Cardiac septum (tissue), 1 donor: Measurements from ENCODE around the gene KCTD21. TPM values are rescaled to one million over a fixed set of nuclear protein-coding genes. Genes with fewer than 3 reads are reported as not detected.

Experiments
- DNase-seq: peaks from one replicate; pipeline ENCODE4 v3.0.0-alpha.2; 2020; ENCODE audit warnings: low spot score
- intact Hi-C: fragments of 100-400 bp; cut with DNase I; formaldehyde crosslinking; loops from one replicate; pipeline ENCODE4 v1.14.0; 2022
- total RNA-seq: library from RNA; stranded (reverse); fragmentation: NEBNext Ultra II Directional; extraction: Animal tissue kit (Norgen Biotek cat#: 25700); gene quantifications from one replicate; pipeline ENCODE4 v1.2.1, GENCODE V29; 2021
- donor health status: DM: no; HTN: no; CAD: no.

KCTD21 gene
- total RNA-seq, 1 donor from 2014 or later: 8.5 TPM

DNA sequence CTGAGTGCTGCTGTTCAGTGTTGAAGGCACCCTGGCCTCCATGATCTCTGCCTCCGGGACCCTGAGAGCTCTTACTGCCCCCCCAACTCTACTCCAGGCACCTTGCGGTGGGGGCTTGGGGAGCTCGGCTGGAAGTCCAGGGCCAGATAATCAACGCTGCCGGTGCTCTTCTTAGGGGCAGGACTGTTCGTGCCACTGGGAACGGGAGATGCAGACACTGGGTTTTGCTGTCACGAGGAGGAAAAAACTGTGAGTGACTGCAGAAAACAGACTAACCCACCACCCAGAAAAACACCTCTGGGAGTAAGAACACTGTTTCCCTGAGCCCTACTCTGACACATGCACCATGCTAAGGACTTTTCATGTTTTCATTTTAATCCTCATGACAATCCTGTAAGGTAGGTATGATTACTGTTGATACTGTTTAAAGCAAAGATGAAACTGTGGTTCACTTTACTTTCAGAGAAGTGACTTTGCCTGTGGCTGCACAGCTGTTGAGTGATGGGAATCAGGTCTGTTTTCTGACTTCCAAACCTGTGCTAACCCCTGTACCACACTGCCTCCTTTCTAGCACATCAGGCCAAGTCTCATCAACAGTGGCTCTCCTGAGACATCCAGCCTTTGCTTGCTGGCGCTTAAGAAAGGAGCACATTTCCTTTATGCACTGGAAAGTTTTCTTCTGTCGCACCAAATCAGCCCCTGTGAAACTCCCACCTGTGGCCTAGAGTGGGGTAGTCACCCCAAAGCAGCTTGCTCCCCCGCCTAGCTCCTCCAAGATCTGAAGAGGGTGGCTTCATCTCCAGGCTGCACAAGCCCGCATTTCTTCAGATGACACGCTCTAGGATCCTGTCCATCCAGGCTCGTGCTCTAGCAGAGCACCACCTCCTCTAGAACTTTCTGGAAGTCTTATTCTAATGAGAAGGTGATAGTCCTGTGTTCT, 32.1 kb upstream of the KCTD21 start:
- DNase-seq: peak; percentile 64
- intact Hi-C loops: no loop called here

DNA sequence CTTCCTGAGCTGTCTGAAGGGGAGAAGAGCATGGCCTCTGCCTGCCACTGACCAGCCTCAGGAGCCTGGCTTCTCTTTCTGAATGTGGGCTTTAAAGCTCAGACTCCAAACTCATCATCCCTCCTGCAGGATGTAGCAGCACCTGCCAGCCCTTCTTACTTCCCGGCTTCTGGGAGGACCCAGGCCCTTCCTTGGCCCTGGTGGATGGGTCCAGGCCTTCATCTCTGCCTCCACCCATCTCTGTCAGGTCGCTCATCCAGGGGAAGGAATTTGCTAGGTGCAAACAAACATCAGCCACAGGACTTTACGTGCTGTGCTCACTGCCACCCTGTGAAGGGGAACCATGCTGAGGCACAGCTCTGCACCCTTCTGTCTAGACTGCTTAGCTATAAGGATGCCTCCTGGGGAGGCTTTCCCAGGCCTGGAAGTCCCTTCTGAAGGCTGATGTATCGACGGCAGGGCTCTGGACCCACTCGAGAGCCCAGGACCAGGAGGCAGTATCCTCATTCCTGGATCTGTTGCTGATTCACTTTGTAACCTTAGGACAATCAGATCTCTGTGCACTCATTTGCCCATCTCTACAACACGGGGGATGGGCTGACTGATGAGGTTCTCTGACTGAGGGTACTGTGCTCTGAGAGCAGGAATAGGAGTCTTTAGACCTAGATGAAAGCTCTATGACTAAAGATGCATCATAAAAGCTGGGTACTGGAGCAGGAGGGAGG, 31.2 kb upstream of the KCTD21 start:
- intact Hi-C loops: no loop called here
- DNase-seq: peak; percentile 70

DNA sequence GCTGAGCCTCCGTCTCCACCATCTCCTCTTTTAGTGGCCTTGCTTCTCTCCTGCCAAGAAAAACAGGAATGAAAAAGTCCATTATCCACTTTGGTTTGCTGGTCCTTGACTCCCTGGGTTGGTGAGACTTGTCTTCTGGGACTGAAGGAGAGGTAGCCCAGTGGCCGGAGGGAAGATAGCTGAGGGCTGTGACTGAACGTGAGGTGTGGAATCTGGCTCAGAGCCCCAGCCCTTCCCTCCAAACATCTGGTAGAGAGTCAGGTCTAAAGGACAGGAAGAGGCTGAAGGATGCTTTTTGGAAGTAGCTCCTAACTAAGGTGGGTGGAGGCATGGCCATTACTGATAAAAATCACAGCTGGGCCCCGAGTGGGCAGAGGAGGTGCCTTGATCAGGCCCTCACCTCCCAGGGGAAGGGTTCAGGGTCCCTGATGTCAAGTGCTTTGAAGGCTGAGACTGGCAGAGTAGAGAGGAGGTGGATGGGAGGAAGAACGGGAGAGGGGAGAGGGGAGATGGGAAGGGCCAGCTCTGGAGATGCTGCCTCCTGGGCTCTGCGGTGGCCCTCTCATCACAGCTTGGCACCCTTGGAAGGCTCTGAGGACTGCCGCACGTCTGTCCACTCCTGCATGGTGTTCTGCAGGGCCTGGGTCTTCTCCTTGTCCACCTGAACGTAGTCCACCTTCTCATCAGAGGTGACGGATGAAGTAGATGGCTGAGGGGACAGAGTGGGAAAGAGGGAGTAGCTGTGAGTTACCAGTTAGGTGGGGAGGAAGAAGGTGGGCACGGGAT, 30.5 kb upstream of the KCTD21 start:
- no peak for DNase-seq
- intact Hi-C loops: no loop called here

DNA sequence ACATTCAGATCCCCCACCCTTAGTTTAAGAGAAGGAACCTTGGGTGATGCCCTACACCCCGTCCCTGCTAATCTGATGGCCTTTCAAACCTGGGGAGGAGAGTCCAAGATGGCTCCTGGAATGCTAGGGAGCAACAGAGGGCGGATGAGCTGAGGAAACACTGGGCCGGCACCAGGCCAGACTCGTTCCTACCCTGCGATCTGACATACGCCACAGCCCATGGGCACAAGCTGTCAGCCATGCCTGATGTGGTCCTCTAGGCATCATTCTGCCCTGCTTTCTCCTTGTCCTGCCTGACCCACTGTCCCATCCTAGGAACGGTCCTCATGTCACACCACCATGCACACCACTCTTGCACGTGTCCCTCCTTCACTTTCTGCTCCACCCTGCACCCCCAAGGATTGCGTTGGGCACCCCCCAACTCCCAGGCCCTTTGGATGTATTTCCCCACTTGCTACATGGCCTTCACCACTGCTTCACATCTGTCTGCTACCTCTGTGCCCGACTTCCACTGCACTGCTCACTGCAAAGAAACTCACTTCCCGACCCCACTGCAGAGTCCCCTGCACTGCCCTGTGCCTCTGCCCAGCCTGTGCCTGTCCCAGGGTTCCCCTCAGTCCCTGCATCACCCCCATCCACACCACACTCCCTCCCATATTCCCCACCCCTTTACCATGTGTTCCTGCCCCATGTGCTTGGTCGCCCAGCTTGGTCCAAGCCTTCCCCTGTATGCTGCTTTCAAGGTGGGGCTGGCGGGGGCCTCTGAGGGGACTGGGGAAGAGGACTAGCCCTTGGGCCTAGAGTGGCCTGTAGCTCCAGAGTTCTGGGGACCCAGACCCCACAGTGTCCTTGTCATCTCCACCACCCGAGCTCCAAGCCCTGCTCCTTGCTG, 29.5 kb upstream of the KCTD21 start:
- intact Hi-C loops: no loop called here

DNA sequence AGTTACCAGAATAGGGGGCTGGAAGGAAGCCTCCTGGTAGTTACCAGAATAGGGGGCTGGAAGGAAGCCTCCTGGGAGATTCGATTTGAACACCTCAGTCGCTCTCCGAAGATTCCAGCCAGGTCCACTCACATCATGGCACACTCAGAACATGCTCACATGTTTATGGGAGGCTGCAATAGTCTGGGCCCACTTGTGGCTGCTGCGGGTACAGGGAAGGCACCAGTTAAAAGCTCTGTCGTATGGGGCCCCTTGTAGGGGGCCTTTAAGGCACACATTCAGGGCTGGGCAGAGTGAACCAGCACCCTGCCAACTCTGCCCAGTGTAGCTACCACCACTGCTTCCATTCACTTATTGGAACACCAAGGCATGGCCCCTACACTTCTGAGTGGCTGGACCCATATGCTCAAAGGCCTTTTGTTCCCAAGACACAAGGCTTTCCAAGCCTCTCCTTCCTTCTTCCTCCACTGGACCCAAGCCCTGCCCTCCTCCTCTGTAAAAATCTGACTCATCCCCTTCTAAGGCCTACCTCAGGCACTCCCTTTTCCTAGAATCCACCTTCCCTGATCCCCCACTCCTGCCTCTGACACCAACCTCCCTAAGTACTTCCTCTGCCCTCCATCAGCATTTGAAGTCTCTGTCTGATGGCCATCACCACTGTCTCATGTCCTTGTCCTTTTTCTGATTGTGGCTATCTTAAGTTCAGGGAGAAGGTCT, 28.3 kb upstream of the KCTD21 start:
- no peak for DNase-seq
- intact Hi-C loops: no loop called here

More for the DNA sequence above, 29.5 kb upstream of the KCTD21 start:
- DNase-seq: no peak

DNA sequence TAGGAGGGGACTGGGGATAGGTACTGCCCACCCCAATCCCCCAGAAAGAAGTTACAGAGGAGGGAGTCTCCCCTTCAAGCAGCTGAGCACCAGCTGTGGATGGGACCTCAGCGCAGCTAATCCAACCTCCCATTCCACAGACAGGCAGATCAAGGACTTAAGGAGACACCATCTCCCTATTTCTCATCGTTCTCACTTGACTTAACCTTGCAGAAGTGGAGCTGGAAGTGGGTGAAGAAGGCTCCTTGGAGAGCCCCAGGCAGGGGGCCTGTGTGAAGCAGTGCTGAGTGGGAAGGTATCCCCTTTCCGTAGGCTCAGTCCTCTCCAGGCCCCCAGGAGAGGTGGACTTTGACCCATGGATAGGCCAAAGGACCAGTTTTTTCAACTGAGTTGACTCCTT, 27.6 kb upstream of the KCTD21 start:
- DNase-seq: no peak
- intact Hi-C loops: no loop called here

DNA sequence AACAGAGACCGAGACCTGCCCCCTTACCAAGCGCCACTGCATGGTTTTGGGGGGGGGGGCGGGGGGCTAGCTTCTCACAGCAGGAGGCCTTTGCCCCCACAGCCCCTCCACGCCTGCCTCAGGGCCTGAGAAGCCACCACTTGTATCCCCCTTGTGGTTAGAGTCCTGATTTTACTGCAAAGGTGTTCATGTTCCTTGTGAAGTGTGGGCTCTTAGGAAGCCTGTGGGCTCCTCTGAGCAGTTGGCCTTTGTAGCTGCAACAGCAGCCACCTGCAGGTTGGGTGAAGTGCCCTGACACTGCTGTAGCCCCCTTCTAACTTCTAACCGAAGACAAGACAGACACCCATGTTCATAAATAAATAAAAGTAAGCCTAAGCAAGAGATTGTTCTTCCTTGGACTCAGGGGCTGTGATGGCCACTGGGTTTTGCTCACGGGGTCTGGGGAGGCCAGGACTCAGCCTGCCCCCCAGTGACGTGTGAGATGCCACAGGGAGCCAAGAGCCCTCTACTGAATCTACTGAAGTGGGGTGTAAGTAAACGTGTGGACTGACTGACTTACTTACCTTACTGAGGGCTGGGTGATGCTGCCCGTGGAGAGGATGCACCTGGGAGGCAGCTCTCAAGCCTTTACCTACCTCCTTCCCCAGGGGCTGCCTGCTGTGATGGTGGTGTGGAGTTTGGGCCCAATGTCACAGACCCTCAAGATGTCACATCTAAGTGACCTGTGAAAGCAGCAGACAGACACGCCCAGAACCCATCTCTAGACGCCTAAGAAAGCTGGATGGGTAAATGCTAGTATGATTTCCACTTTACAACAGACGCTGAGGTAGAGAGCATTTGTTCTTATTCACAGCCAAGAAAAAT, 26.1 kb upstream of the KCTD21 start:
- intact Hi-C loops: no loop called here
- peak; percentile 39 for DNase-seq

DNA sequence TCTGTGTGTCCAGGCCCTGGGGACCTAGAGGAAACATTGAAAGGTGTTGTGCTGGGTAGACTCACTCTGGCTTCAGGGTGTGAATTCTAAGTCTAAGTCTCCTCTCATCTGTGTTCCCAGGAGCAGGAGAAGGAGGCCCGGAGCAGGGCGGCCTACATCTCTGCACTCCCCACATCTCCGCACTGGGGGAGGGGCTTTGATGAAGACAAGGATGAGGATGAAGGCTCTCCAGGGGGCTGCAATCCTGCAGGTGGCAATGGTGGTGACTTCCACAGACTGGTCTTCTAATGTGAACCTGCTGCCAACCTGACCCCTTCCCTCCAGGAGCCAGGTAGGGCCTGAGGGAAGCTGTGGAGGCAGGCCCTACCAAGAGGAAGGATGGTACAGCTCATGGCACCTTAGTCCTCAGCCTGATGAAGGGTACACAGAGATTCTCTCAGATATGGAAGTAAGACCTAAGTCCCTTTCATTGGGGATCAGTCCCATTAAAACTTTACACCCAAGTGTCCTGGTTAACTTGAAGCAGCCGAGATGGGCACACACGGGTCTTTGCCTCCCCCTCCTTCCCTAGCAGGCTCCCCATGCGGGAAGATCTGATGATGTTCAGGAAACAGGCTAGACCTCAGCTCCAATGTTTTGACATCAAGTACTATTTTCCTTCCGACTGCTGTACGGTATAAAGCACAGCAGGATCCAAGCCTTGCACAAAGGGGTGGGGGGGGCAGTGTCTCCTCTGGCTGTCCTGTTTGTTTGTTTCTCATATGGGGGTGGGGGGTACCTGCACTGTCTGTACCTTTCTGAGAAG, 25.3 kb upstream of the KCTD21 start:
- intact Hi-C loops: no loop called here
- DNase-seq: peak; percentile 70

DNA sequence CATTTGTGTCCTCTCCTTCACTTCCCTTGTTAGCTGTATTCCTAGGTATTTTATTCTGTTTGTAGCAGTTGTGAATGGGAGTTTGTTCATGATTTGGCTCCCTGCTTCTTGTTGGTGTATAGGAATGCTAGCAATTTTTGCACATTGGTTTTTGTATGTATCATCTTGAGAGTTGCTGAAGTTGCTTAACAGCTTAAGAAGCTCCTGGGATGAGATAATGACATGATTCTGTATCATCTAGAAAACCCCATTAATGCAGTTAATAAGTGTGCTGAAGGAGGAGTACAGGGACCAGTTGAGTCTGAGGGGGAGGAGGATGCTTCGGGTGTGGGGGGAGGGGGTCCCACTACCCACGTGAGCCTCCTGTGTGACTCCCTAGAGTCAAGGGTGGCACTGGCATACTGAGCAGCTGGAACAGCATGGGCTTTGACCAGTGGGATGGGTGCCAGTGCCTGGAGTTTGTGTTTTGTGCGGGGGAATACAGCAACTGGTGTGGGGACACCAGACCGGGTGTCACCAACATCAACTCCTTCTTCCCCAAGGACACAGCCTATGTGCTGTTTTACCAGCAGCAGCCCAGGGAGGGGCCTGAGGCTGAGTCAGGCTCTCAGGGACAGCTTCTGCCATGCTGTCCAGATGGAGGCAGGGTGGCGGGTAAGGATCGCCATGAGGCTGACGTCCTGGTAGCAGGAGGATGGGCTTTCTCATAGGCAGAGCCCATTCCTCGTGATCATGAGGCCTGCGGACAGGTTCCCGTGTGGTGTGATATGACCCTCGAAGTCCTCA, 24.4 kb upstream of the KCTD21 start:
- intact Hi-C loops: no loop called here
- peak; percentile 73 for DNase-seq

DNA sequence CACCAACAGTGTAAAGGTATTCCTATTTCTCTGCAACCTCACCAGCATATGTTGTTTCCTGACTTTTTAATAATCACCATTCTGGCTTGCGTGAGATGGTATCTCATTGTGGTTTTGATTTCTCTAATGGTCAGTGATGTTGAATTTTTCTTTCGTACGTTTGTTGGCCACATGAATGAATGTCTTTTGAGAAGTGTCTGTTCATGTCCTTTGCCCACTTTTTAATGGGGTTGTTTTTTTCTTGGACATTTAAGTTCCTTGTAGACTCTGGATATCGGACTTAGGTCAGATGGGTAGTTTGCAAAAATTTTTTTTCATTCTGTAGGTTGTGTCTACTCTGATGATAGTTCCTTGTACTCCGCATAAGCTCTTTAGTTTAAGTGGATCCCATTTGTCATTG, 23.1 kb upstream of the KCTD21 start:
- intact Hi-C loops: no loop called here

DNA sequence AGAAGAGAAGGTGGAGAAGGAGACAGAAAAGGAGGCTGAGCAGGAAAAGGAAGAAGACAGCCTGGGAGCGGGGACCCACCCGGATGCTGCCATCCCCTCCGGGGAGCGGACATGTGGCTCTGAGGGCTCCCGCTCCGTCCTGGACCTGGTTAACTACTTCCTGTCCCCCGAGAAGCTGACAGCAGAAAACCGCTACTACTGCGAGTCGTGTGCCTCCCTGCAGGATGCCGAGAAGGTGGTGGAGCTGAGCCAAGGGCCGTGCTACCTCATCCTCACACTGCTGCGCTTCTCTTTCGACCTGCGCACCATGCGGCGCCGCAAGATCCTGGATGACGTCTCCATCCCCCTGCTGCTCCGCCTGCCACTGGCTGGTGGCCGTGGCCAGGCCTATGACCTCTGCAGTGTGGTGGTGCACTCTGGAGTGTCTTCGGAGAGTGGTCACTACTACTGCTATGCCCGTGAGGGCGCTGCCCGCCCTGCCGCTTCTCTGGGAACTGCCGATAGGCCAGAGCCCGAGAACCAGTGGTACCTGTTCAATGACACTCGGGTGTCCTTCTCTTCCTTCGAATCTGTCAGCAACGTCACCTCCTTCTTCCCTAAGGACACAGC, 21.7 kb upstream of the KCTD21 start:
- DNase-seq: peak; percentile 55
- intact Hi-C loops: no loop called here

More for the DNA sequence above, 23.1 kb upstream of the KCTD21 start:
- no peak for DNase-seq

DNA sequence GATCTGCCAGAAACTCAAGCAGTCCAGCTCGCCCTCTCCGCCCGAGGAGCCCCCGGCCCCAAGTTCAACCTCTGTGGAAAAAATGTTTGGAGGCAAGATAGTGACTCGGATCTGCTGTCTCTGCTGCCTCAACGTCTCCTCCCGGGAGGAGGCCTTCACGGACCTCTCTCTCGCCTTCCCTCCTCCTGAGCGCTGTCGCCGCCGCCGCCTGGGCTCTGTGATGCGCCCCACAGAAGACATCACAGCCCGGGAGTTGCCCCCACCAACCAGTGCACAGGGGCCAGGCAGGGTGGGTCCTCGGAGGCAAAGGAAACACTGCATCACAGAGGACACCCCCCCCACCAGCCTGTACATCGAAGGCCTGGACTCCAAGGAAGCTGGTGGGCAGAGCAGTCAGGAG, 21.1 kb upstream of the KCTD21 start:
- peak; percentile 35 for DNase-seq
- intact Hi-C loops: no loop called here

DNA sequence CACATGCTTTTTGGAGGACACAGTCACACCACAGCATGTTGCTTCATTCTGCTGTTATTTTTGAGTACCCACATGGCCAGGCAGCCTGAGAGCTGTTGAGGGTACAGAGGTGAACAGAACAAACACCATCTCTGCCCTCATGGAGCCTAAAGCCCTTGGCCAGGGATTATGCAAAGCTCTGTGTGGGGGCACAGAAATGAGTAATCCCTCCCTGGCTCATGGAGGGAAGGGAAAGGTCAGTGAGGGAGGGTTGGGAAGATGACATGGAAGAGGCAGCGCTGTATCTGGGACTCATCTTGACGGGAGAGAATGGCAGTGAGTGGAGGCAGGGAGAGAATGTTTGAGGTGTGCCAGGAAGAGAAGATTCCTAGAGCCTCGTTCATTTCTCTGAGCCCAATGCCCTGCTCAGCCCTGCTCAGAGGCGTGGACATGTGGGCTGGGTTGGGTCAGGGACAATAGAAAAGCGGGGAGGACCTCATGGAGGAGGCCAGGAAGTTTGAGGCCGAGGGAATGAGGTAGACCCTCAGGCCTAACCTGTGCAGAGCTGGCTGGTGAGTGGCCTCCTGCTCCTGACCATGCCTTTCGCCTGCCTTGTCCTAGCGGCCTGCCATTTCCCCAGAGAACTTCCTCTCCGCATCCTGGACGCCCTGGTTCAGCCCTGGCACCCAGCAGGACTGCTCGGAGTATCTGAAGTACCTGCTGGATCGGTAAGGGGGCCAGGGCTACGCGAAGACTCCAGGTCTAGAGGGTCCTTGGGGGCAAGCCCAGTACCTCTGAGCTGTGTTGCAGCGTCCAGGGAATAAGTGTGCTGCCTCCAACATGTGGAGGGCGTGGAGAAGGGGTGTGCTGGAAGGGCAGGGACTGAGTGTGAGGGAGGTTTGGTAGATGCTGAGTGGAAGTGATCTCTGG, 20.1 kb upstream of the KCTD21 start:
- intact Hi-C loops: no loop called here
- DNase-seq: peak; percentile 72

DNA sequence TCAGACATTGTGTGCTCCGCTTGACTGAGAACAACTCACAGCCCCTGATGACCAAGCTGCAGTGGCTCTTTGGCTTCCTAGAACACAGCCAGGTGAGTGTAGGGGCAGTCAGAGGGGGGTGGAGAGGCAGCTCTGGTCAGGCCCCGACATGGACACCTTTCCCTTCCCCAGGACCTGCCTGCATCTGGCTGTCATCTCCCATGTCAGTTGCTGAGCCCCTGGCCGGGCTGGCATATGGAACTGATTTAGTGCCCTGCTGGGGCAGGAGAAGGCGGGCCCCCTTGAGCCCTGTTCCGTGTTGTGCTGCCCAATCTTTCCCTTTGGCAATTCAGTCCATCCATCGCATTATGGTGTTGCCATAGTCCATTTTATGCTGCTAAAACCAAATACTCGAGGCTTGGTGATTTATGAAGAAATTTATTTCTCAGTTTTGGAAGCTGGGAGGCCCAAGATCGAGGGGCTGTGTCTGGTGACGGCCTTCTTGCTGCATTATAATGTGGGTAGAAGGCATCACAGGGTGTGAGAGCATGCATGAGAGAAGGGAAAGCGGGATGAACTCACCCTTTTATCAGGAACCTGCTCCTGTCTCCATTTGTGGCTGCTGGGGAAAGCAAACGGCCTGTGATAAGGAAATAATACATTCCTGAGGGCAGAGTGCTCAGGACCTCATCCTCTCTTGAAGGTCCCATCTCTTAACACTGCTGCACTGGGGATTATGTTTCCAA, 19.3 kb upstream of the KCTD21 start:
- intact Hi-C loops: no loop called here
- DNase-seq: peak; percentile 20
